HG02610 (cell line): ENCODE measurements around the gene CCL22.
"Not testable (repeated sequence)": the region's sequence is repeated elsewhere in the genome, so short reads cannot be mapped to it uniquely, and the experiment has no call there.

Source experiments
- ATAC-seq: cut with Tn5 transposase; IDR thresholded peaks from one replicate; pipeline ENCODE4 v1.9.1; 2021; ENCODE audit warnings: mild to moderate bottlenecking, moderate library complexity; ENCODE audit not compliant: unreplicated experiment

The CCL22 gene, protein sequence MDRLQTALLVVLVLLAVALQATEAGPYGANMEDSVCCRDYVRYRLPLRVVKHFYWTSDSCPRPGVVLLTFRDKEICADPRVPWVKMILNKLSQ

DNA sequence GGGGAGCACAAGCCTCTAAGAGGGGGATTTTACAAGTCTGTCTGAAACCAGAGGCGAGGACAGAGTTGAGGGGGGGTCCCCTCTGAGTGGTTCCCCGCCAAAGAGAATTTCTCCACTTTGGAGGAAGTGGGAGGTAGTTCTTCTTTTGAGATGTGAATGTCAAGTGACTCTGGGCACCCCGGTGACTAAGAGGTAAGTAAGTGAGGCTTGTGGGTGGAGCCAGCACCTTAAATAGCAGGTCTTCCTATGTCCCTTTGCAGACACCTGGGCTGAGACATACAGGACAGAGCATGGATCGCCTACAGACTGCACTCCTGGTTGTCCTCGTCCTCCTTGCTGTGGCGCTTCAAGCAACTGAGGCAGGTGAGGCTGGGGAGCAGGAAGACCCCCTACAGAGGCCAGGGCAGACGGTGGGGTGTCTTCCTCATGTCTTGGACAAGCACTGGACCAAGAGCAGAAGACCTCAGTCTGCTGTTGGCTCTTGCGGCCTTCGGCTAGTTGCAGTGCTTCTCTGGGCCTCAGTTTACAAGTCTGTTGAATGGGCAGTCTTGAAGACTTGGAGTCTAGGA lies at the start of gene CCL22:
CCL22 (plus strand) TSS at position 257 of the 569 bp plus-strand sequence; CDS start at position 291, 34 bp downstream.
- ATAC-seq = peak; percentile 66

DNA sequence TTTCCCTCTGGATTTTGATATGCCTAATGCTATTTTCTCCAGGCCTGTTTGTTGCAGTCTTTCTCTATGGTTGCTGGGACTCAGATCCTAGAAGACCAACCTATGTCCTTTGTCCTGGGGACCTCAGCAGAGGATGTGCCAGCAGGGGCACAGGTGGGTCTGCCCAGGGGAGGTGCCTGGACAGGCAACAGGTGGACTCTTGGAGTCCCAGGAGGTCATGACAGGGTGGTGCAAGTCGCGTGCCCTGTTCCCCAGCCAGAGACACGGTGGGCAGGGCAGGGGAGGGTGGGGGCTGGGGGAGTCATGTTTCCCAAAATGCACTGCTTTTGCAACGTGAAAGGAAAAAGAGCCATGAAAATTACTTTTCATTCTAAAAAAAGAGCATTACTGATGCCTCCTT lies 47.8 kb upstream of the CCL22 start:
- no peak for ATAC-seq

DNA sequence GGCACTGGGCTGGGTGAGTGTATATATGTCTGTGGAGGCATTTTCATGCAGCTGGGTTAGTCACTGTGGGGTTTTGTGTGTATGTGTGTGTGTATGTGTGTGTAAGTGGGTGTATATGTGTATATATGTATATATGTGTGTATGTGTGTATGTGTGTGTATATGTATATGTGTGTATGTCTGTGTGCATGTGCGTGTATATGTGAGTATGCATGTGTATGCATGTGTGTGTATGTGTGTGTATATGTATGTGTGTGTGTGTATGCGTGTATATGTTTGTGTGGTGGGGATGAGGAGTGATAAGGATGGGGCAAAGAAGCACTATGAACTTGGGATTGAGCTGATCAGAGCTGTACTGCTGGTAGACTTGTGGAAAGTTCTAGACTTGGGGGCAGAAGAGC lies 45.1 kb upstream of the CCL22 start:
- no peak for ATAC-seq

DNA sequence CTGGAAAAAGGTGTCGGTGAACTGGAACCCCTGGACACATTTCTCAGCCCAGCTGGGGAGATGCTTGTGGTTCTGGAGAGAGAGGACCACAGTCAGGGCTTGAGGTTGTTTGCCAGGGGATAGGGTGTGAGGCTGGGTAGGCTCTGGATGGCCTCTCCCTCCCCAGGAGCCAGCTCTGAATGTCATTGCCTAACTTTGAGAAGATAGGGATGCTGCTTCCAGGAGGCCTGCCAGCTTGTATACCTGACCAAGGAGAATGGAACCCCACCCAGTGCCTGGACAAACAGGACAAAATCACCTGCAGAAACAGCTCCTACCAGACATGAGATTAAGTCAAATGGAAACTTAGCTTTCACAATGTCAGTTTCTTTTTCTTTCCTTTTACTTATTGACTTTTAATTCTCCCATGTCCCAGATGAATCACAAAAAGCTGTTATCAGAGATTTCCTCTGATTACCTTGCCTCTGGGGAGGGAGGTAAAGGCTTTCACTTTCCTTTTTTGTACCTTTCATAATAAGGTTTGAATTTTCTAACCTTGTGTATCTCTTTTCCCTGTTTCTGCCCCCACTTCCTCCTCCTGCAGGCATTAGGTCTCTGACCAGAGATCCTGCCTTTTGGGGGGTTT lies 44.3 kb upstream of the CCL22 start:
- no peak for ATAC-seq

DNA sequence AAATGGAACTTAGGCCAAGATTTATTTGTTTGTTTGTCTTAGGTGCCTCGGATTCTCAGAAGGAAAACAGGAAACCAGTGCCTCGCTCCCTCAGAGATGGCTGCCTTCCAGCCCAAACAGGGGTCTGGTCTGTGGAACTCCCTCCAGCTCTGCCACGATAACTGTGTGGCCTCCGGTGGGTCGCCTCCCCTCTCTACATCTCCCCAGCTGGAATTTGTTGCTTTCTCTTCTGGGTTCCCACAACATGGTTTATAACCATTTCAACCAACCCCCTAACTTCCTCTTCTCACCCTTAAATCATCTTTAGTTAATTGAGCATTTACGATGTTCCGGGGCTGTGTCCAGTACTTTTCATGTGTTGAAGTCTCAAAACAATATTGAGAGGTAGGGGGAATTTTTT lies 43.2 kb upstream of the CCL22 start:
- no peak for ATAC-seq

DNA sequence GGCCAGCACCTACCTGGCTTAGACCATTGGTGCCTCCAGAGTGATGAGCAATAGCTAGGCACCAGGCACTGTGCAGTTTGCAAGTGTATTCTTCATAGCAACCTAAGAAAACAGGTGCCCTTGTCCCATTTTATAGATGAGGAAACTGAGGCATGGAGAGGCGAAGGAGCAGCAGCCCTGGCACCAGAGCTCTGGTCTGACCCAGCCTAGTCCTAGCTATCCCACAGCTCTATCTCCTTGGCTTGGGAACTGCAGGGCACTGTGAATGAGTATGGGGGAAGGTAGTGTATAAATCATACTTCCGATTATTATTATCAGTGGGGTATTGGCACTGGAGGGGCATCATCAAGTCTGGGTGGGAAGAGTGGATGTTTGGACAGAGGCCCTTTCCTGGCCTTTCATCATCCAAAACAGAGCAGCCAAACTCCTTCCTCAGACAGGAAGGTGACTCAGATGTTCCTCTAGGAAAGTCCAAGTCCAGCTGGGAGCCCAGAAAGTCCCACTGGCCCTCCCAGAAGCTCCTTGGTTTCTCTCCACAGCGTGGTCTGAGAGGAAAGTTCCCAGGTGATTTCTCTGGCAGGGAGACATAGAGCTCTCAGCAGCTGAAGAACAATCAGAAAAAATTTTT lies 42.1 kb upstream of the CCL22 start:
- ATAC-seq = no peak

DNA sequence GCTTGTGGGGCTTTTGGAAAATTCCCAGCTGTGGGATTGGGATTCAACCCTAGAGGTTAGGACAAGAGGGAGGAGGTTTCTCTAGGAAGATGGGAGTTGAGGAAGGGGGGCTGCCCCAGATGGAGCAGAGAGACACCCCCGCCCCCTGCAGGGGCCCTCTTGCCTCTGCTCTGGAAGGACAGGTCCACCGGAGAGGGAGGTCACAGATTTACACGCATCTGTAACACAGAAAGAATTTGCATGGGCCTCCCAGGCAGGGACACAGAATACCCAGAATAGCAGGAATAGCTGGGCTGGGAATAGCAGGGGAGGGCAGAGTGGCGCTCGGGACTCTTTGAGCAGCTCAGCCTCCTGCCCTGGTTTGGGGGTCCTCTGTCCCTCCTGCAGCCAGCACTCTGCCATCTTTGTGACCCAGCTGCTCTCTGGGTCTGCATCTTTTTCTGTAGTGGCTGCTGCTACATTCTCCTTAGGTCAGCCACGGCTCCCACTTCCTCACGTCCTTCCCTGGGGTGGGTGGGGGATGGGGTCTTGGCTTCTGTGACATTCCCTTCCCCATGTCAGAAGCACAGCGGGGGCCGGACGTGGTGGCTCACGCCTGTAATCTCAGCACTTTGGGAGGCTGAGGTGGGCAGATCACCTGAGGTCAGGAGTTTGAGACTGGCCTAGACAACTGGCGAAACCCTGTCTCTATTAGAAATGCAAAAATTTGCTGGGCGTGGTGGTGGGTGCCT lies 40.2 kb upstream of the CCL22 start:
- ATAC-seq = no peak

DNA sequence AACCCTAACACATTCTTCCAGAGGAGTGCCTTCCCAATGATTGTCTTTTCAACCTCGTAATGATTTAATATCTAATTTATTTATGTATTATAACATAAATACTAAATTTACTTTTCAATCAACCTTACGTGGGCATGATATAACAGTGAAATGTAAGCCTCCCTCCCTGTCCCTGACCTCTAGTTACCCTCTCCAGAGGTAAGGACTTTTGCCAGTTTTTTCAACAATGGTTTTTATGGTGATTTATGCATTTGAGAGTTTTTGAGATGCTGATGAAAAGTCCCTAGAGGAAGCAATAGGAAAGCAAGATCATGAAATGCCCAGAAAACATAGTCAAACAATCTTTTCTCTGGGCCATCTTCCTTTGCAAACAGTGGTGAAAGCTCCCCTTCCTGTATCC lies 38.9 kb upstream of the CCL22 start:
- ATAC-seq = no peak

DNA sequence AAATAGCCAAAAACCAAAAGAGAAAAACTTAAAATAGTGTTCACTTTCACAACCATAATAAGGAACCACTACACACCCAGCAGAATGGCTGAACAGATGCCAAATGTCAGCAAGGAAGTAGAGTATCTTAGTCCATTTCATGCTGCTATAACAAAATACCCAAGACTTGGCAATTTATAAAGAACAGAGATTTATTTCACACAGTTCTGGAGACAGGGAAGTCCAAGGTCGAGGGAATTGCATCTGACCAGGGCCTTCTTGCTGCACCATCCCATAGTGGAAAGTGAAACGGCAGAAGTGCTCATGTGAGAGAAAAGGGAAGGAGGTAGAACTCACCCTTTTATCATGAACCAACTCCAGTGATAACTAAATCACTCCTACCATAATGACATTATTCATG lies 33.8 kb upstream of the CCL22 start:
- ATAC-seq = no peak

DNA sequence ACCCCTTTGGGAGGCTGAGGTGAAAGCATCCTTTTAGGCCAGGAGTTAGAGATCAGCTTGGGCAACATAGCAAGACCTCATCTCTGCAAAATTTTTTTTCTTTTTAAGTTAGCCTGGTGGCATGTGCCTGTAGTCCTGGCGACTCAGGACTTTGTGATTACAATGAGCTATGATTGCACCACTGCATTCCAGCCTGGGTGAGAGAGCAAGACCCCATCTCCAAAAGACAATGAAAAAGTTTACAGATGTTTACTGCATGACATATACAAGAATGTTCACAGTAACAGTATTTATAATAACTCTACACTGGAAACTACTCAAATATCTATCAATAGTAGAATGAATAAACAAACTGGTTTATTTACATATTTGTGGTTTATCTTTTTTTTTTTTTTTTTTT lies 33.1 kb upstream of the CCL22 start:
- no peak for ATAC-seq

DNA sequence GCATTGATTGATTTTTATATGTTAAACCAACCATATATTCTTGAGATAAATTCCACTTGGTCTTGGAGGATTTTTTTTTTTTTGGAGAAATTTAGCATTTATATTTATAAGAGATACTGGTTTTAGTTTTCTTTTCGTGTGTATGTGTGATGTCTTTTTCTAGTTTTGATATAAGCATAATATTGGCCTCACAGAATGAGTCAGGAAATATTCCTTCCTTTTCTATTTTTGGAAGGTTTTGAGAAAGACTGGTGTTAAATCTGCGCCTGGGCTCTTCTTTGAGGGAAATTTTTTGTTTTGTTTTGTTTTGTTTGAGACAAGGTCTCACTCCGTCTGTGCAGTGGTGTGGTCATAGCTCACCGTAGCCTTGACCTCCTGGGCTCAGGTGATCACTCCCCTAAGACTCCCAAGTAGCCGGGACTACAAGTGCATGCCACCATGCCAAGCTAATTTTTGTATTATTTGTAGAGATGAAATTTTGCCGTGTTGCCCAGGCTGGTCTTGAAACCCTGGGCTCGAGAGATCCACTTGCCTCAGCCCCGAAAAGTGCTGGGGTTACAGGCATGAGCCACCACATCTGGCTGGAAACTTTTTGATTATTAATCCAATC lies 28.8 kb upstream of the CCL22 start:
- ATAC-seq = no peak

DNA sequence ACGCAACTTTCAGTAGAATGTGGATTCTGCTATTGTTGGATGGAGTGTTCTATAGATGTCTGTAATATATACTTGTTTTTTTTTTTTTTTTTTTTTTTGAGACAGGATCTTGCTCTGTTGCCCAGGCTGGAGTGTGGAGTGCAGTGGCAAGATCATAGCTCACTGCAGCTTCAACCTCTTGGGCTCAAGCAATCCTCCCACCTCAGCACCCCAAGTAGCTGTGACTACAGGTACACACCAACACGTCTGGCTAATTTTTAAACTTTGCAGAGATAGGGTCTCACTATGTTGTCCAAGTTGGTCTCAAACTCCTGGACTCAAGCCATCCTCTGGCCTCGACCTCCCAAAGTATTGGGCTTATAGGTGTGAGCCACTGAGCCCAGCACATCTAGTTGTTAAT lies 27.2 kb upstream of the CCL22 start:
- no peak for ATAC-seq

DNA sequence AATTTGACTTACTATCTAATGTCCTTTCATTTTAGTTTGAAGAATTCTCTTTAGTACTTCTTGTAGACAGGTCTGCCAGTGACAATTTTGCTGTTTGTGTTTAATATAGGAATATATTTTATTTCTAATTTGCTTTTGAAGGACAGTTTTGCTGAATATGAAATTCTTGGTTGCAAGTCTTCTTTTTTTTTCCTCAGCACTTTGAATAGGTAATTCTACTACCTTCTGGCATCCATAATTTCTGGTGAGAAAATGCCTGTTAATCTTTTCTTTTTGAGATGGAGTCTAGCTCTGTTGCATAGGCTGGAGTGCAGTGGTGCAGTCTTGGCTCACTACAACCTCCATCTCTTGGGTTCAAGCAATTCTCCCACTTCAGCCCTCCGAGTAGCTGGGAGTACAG lies 25.2 kb upstream of the CCL22 start:
- ATAC-seq = no peak

DNA sequence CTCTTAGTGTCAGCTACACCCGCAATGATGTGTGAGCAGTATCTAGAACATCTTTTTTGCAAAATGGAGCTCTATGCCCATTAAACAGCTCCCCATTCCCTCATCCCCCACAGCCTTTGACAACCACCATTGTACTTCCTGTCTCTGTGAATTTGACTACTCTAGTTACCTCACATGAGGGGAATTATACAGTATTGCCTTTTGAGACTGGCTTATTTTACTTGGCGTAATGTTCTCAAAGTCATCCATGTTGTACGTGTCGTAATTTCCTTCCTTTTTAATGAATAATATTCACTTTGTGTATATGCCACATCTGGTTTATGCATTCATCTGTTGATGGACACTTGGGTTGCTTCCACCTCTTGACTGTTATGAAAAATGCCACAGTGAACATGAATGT lies 23.2 kb upstream of the CCL22 start:
- no peak for ATAC-seq

DNA sequence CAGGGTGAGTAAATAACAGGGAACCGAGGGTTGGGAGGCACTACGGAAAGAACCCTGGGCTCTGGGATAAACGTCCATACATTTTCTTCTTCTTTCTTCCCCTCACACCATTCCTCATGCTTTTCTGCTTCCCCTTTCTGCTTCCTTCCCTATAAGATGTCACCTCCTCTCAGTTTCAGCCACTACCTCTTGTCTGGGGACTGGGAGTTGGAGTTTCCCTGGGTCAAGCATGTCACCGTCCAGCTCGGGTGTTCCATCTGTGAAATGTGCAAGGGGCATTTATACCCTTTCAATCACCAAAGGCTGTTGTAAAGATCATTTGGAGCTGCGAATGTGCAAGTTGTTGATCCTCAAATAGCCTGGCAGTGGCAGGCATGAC lies 17.5 kb upstream of the CCL22 start:
- ATAC-seq = no peak

DNA sequence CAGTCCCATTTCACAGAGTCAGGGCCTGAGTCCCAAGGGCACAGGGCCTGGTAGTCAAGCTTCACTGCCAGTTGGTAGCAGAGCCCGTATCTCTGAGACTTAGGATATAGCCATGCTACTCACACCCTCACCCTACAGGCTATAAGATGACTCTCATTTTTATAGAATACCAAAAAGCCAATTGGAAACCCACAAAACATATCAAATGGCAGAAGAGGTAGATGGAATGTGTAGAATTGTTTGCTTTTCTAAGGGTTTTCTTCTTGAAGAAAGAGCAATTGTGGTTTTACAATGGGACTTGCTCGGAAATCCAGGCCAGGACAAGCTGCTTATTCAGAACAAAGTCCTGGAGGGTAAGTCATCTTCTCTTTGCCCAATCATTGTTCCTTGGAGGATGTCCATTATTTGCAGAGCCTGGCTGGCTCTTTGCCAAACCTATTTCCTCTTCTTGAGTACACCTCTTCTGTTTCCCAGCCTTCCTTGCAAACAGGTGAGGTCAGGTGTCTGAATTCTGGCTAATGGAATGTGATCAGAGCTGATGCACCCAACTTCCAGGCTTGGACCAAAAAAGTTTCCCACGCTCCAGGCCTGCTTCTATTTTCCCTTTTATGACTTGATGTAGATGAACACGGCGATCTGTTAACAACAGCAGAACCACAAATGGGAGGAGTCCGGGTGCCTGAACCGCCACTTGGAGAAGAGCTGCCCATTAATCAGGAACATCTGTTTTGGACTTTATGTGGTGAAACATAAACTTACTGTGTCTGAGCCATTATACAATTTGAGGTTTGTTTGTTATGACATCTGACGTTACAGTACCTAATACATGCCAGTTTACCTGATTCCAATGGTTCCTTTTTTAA lies 16.9 kb upstream of the CCL22 start:
- no peak for ATAC-seq

DNA sequence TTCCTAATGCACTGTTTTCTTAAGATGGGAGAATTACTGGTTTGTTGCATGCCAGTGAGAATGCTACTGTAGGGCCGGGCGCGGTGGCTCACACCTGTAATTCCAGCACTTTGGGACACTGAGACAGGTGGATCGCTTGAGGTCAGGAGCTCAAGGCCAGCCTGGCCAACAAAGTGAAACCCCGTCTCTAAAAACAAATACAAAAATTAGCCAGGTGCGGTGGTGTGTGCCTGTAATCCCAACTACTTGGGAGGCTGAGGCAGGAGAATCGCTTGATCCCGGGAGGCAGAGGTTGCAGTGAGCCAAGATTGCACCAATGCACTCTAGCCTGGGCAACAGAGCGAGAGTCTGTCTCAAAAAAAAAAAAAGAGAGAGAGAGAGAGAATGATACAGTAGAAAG lies 16.0 kb upstream of the CCL22 start:
- not testable (repeated sequence) for ATAC-seq

DNA sequence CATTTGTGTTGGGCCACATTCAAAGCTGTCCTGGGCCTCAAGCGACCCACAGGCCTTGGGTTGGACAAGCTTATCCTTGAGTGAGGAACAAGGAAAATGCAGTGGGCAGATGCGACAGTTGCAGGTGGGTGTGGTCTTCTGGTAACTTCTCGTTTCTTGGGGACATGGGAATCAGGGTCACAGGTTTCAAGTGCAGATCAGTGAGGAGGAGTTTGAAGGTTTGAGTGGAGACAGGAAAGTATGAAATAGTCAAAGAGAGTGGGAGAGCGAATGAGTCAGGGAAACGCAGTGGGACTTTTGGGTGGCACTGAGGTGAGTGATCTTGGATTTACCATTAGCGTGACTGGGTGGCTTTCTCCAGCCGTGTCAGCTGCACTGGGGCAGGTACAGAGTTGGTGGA lies 15.4 kb upstream of the CCL22 start:
- no peak for ATAC-seq

DNA sequence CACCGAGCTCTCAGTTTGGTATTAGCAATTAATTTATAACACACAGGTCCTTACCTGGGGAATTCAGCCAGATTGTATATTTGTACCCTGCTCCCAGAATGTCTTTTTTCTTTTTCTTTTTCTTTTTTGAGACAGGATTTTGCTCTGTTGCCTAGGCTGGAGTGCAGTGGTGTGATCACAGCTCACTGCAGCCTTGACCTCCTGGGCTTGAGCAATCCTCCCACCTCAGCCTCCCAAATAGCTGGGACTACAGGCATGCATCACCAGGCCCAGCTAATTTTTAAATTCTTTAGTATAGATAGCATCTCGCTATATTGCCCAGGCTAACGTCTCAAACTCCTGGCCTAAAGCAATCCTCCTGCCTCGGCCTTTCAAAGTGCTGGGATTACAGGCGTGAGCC lies 14.5 kb upstream of the CCL22 start:
- not testable (repeated sequence) for ATAC-seq

DNA sequence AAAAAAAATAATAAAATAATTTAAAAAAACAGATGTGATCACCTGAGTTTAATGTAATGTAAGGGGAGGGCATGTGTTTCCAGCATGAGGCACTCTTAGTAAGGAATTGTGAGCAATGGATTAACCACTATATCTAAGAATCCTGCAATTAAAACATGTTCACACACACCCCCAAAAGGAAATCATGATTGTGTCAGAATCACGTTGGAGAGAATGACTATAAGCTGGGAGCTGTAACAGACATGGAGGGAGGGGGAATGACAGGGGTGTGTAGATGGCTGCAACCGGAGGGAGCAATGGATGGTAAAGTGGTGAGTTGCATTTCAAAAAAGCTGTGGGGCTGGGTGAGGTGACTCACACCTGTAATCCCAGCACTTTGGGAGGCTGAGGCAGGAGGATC lies 13.6 kb upstream of the CCL22 start:
- ATAC-seq = no peak
